ENCODE results near the gene RAB24. TPM values are rescaled to one million over a fixed set of nuclear protein-coding genes. Genes with fewer than 3 reads are reported as not detected.

The RAB24 gene
- total RNA-seq, 4 donors from 2014 or later, result 8.2 to 62.0 (median 19.3) TPM

- Histone ChIP-seq H3K4me3 (no peak overlapping the region), H3K4me1 (peaks cover 0 to 12% of the 10 kb centered on the region in 2 donors), H3K9me3 (no peaks in the 10 kb centered on the region), H3K27ac (peak overlapping the region; percentile 59 to 73), H3K36me3 (no peaks in the 10 kb centered on the region), H3K27me3 (no peaks in the 10 kb centered on the region)
- intact Hi-C loops (cut with DNase I; ENCODE audit: low total_unique reads), result loop anchor here (10.0 kb wide), 1 partner anchor 185 kb away; no protein-coding TSS in a partner anchor
- TF ChIP-seq, protein P1, sequence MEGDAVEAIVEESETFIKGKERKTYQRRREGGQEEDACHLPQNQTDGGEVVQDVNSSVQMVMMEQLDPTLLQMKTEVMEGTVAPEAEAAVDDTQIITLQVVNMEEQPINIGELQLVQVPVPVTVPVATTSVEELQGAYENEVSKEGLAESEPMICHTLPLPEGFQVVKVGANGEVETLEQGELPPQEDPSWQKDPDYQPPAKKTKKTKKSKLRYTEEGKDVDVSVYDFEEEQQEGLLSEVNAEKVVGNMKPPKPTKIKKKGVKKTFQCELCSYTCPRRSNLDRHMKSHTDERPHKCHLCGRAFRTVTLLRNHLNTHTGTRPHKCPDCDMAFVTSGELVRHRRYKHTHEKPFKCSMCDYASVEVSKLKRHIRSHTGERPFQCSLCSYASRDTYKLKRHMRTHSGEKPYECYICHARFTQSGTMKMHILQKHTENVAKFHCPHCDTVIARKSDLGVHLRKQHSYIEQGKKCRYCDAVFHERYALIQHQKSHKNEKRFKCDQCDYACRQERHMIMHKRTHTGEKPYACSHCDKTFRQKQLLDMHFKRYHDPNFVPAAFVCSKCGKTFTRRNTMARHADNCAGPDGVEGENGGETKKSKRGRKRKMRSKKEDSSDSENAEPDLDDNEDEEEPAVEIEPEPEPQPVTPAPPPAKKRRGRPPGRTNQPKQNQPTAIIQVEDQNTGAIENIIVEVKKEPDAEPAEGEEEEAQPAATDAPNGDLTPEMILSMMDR (IDR thresholded peaks at IDR 0.05), result no peak
- TF ChIP-seq POLR2A (IDR thresholded peaks at IDR 0.05), result no peak
- no peak for DNase-seq
These were observed 3.8 kb downstream of the RAB24 start for GRCh38 chr5:177299697-177300096.

- Histone ChIP-seq H3K4me1 (peaks cover 0 to 12% of the 10 kb centered on the region in 2 donors), H3K9me3 (no peaks in the 10 kb centered on the region), H3K36me3 (no peaks in the 10 kb centered on the region), H3K27ac (no peak overlapping the region), H3K4me3 (no peak overlapping the region), H3K27me3 (no peaks in the 10 kb centered on the region)
- TF ChIP-seq POLR2A (IDR thresholded peaks at IDR 0.05), result no peak
- TF ChIP-seq, protein P1 (IDR thresholded peaks at IDR 0.05), result no peak
- DNase-seq, result no peak
- intact Hi-C loops (cut with DNase I; ENCODE audit: low total_unique reads), result no loop called here
These were observed 5.6 kb downstream of the RAB24 start for GRCh38 chr5:177297922-177298321.

DNA sequence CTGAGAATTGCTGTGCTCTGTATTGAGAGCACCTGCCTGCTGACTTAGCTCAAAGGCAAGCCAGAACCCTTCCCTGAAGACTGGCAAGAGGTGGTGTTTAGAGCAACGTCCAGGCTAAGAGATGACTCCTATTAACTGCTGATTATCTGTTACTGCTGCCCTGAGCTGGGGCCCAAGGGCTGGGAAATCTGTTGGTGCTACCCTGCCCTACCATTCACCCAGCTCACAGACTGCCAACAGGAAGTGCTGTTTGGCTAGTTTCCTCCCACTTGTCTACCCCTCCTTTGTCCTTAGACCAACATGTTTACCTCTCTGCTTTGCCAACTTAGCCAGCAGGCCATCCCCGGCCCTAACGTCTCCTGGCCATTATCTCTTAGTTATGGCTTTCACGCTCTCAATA lies 6.9 kb downstream of the RAB24 start:
- H3K4me3 ChIP-seq, result no peak overlapping the region
- TF ChIP-seq POLR2A (IDR thresholded peaks at IDR 0.05), result no peak
- TF ChIP-seq, protein P1 (IDR thresholded peaks at IDR 0.05), result no peak
- H3K27ac ChIP-seq, result no peak overlapping the region
- no peaks in the 10 kb centered on the region for H3K36me3 ChIP-seq
- DNase-seq, result no peak
- H3K27me3 ChIP-seq, result no peaks in the 10 kb centered on the region
- H3K4me1 ChIP-seq, result peaks cover 0 to 1% of the 10 kb centered on the region in 2 donors
- no peaks in the 10 kb centered on the region for H3K9me3 ChIP-seq
- intact Hi-C loops (cut with DNase I; ENCODE audit: low total_unique reads), result no loop called here

DNA sequence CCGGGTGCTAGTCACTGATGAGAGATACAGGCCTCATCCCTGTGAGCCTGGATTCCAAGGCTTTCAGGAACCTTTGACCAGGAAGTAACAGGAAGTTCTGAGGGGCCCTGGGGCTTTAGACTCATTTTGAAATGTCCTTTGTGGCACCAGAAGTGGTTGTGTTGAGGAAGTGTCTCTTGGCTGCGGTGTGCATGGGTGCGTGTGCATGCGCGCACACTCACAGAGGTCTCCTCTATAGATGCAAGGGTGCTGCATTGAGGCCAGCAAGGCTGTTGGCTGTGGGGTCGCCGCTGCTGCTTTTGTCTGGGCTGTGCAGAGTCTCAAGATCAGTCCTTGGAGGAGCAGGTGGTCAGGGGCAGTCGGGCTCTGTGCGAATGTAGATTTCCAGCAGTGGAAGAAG lies 7.6 kb downstream of the RAB24 start:
- no peak overlapping the region for H3K27ac ChIP-seq
- H3K4me3 ChIP-seq, result no peak overlapping the region
- no peak for DNase-seq
- H3K27me3 ChIP-seq, result no peaks in the 10 kb centered on the region
- no peak for TF ChIP-seq POLR2A (IDR thresholded peaks at IDR 0.05)
- no peaks in the 10 kb centered on the region for H3K9me3 ChIP-seq
- no peaks in the 10 kb centered on the region for H3K4me1 ChIP-seq
- intact Hi-C loops (cut with DNase I; ENCODE audit: low total_unique reads), result no loop called here
- no peaks in the 10 kb centered on the region for H3K36me3 ChIP-seq

GRCh38 chr5:177294632-177295031 lies 8.9 kb downstream of the RAB24 start:
- H3K9me3 ChIP-seq, result no peaks in the 10 kb centered on the region
- no peaks in the 10 kb centered on the region for H3K36me3 ChIP-seq
- TF ChIP-seq, protein P1 (IDR thresholded peaks at IDR 0.05), result no peak
- TF ChIP-seq POLR2A (IDR thresholded peaks at IDR 0.05), result no peak
- DNase-seq, result no peak
- intact Hi-C loops (cut with DNase I; ENCODE audit: low total_unique reads), result no loop called here
- no peak overlapping the region for H3K27ac ChIP-seq
- no peaks in the 10 kb centered on the region for H3K27me3 ChIP-seq
- H3K4me1 ChIP-seq, result no peaks in the 10 kb centered on the region
- H3K4me3 ChIP-seq, result no peak overlapping the region
